GM06990 (cell line): Measurements from ENCODE around the gene ZGPAT.

ENCODE experiments used
- DNase-seq: peaks from one replicate; pipeline ENCODE4 v3.0.0-alpha.2; 2011; ENCODE audit not compliant: insufficient read length; ENCODE audit errors: extremely low read depth
- H3K27me3 ChIP-seq: replicated peaks from 2 replicates; pipeline ENCODE4 v1.6.0; 2011; ENCODE audit warnings: low read length; ENCODE audit not compliant: control insufficient read depth, insufficient read depth
- H3K36me3 ChIP-seq: 2 replicates; pipeline ENCODE4 v1.5.1; 2011; ENCODE audit warnings: low read length; ENCODE audit not compliant: control insufficient read depth, insufficient read depth
- H3K4me3 ChIP-seq: replicated peaks from 2 replicates; pipeline ENCODE4 v1.5.1; 2011; ENCODE audit warnings: low read depth, mild to moderate bottlenecking, control low read depth, low read length
- TF ChIP-seq, protein P1 (sequence below): IDR thresholded peaks from 2 replicates; pipeline ENCODE4 v1.5.1; 2011; ENCODE audit warnings: low read length, control low read depth, mild to moderate bottlenecking, inconsistent platforms; ENCODE audit not compliant: insufficient read depth, poor library complexity, severe bottlenecking

ZGPAT gene

DNA sequence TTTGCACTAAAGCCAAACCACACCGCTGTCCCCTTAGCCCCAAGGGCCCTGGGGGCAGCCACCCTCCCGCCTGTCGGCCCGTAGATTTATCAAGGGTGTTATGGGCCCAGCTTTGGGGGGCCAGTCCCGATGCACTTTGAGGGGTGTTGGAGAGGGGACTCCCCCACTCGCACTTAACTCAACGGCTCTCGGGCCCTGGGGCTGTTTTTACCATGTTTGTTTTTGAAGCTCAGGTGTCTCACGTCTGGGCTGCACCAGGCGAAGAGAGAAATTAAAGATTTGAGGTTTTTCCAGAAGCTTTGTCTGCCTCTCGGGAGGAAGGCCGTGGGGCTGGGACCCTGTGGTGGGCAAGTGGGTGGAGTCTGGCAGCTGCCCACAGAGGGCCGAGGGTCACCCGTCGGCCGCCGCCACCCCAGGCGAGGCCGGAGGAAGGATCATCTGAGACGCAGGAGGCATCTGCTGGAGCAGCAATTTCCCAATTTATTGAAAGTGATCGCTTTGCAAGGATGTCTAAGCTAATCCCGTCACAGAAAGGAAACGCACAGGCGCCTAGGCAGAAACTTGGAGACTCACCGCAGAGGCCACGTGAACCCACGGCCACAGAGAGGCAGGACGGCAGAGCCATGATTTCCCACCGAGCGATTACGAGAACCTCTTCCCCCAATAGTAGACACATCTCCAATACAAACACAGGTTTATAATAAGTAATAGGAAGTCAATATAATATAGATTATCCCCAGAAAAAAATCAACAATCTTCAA, 35.6 kb downstream of the ZGPAT start:
- H3K36me3 ChIP-seq, result peaks cover 3% of the 10 kb centered on the region
- H3K27me3 ChIP-seq, result no peaks in the 10 kb centered on the region
- no peak overlapping the region for H3K4me3 ChIP-seq
- TF ChIP-seq, protein P1, sequence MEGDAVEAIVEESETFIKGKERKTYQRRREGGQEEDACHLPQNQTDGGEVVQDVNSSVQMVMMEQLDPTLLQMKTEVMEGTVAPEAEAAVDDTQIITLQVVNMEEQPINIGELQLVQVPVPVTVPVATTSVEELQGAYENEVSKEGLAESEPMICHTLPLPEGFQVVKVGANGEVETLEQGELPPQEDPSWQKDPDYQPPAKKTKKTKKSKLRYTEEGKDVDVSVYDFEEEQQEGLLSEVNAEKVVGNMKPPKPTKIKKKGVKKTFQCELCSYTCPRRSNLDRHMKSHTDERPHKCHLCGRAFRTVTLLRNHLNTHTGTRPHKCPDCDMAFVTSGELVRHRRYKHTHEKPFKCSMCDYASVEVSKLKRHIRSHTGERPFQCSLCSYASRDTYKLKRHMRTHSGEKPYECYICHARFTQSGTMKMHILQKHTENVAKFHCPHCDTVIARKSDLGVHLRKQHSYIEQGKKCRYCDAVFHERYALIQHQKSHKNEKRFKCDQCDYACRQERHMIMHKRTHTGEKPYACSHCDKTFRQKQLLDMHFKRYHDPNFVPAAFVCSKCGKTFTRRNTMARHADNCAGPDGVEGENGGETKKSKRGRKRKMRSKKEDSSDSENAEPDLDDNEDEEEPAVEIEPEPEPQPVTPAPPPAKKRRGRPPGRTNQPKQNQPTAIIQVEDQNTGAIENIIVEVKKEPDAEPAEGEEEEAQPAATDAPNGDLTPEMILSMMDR, result no peak
- DNase-seq, result no peak

DNA sequence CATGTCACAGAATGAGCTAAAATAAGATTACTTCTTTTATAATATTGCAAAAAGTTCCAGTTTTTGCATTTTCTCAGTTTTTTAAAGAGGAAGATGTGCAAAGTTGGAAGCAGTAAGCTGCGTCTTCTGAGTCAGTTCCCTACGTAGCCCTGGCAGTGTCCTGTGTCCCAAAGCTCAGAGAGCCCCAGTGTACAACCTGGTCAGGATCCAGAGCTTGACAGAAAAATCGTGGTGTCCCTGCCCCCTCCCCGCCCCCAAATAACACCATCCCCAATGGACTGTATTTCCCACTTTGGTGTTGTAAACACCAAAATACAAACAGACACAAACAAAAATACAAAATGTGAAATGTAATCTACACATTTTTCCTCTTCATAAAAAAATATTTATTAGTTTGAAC, 36.3 kb downstream of the ZGPAT start:
- TF ChIP-seq, protein P1, result no peak
- H3K4me3 ChIP-seq, result no peak overlapping the region
- H3K36me3 ChIP-seq, result peaks cover 3% of the 10 kb centered on the region
- H3K27me3 ChIP-seq, result no peaks in the 10 kb centered on the region
- no peak for DNase-seq

DNA sequence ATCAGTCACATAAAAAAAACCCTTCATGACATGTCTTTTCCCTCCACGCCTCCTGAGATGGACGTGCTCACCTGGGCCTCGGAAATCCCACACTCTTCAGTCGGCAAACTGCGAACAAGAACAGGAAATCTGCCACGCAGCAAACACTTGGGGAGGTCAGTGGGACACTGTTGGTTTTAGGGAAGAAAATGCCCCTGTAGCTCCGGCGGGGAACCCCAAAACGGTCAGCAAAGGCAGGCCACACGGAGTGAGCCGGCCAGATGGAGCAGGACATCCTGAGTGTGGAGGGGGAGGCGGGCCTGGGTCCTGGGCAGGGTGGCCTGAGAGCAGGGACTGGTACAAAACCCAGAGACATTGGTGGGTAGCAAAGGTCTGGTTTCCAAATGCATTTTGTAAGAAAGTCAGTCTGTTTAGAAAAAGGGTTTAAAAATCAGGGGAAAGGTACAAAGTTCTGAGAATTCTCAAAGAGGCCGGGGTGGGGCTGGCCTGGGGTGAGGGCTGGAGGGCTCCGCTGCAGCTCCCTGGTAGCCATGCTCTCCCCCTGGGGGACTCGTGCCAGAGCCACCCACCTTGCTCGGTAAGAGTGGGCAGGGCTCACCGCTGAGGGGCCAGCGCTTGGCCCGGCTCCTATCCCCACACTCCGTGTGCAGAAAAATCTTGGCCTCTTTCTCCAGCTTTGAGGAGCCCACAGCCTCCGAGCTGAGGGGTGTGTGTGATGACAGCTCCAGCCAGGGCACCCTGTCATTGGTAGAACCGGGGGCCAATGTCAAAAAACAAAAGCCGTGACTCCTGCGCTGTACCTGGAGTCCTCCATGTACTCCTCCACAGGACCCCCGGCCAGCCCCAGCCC, 37.0 kb downstream of the ZGPAT start:
- no peak for DNase-seq
- Histone ChIP-seq H3K4me3 (no peak overlapping the region), H3K27me3 (no peaks in the 10 kb centered on the region), H3K36me3 (peaks cover 3% of the 10 kb centered on the region)
- TF ChIP-seq, protein P1, result no peak

DNA sequence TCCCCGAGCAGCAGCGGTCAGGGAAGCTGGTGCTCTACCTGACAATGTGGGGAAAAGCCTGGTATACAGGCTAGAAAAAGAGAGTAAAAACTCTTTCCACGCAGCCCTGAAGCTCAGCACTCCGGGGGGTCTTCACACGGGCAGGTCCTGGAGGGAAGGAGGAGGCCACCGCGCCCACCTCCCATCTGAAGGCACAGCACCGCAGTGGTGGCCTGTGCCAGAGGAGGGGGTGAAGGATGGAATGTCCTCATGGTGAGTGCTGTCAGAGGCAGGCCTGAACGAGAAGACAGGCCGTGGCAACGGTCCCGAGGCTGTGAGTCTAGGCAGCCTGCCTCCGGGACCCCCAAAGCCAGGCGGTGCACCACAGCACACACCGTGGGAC, 37.6 kb downstream of the ZGPAT start:
- Histone ChIP-seq H3K4me3 (no peak overlapping the region), H3K27me3 (no peaks in the 10 kb centered on the region), H3K36me3 (peaks cover 3% of the 10 kb centered on the region)
- TF ChIP-seq, protein P1, result no peak
- no peak for DNase-seq

DNA sequence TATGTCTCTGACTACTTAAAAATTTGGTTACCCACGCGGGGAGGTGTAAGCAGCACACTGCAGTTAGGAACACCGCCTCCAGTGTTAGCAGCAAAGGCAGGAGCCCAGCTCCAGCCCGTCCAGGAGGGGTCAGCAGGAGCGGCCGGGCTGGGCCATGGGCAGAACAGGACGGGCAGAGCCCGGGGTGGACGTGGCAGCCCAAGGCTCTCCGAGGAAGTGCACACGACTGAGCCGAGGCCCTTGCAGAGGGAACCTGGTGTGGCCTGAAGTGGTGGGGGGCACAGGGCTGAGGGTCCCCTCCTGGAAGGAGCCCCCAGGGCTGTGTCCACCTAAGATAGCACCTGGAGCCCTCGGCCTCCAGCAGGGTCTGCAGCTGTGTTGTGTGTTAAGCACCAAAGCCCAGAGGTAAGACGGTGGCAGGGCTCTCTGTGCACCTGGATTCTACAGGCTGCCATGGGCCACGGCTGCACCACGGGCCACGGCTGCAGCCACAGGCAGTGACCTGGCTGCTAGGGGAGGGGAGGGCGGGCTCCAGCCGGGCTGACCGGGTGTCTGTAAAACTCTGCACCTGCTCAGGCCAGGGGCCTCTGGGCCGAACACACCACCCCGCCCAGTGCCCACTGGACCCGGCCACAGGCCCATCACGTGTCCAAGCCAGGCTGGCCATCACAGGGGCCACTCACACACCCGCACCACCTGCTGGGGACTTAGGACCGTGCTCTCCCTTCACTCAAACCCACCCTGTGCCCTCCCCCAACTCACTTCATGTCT, 38.3 kb downstream of the ZGPAT start:
- H3K27me3 ChIP-seq, result no peaks in the 10 kb centered on the region
- no peak overlapping the region for H3K4me3 ChIP-seq
- TF ChIP-seq, protein P1, result no peak
- peaks cover 3% of the 10 kb centered on the region for H3K36me3 ChIP-seq
- DNase-seq, result no peak
